ELF-1 (cell line): ENCODE results near the gene ARID1A.

Experiments used
- DNase-seq: peaks from one replicate; pipeline ENCODE4 v3.0.0-alpha.2; 2016; ENCODE audit warnings: low read depth, low spot score

ARID1A gene

DNA sequence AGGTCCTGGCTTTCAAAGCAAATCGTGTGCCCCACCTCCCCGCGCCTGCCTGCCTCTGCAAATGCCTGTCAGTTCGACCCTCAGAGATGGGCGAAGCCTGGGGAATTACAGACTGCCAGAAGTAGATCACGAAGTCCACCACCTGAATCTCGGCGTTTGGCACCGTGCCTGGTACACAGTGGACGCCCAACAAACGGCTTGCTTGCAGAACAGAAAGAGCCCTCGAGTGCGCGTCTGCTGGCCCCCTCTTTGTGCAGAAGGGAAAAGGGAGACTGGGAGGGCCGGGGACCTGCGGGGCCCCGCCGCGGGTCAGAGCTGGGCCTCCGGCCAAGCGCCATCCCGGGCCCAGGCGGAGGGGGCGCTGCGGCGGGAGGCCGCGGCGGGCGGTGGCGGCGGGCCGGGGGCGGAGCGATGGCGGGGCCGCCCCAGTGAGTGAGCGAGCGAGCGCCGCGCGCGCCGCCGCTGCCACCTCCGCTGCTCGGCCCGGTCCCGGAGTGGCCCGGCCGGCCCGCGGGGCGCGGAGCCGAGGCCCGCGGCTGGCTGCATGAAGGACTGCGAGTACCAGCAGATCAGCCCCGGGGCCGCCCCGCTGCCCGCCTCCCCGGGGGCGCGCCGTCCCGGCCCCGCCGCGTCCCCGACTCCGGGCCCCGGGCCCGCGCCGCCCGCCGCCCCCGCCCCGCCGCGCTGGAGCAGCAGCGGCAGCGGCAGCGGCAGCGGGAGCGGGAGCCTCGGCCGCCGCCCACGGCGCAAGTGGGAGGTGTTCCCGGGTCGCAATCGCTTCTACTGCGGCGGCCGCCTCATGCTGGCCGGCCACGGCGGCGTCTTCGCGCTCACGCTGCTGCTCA lies 130.7 kb downstream of the ARID1A start, which contains the start of gene ZDHHC18:
Gene ZDHHC18 (plus strand): TSS at position 428 of the 845 bp plus-strand sequence. CDS start 117 bp downstream, at position 545.
- peak; percentile 44 for DNase-seq

DNA sequence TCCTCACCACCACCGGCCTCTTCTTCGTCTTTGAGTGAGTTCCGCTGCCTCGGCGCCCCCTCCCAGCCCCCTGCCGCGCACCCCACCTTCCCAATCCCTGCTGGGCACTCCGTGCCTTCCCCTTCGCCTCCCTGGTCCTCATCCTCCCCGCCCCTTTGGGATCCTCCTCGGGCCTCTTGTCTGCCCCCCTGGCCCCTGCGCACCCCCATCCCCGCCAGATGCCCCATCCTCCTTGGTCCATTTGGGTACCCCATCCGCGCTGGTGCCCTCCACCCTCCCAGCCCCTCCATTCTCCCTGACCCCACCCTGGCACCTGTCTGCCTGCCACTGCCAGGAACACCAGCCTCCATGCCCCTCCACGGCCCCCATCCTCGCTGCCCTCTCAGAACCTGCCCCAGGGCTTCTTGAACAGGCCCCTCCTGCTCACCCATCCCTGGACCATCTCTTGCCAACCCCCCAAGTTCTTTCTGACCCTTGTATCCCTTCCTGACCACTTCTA lies 131.3 kb downstream of the ARID1A start:
- DNase-seq: no peak

DNA sequence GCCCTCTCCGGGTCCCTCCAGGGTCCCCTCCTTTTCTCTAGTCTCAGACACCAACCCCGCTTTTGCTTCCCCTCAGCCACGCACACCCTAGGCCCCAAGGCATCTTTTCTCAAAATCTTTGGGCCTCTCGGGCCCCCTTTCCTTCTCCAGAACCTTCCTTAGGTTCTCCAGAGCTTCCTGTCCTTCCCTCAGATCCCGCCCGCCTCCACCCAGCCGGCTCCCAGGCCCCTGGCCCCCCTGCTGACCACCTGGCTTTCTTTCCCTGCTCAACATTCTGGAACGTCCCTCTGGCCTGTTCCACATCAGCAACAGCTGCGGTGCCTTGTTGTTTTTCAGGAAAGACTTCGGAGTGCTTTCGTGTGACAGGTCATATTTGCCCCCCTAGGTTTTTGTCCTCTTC lies 131.8 kb downstream of the ARID1A start:
- peak; percentile 41 for DNase-seq

DNA sequence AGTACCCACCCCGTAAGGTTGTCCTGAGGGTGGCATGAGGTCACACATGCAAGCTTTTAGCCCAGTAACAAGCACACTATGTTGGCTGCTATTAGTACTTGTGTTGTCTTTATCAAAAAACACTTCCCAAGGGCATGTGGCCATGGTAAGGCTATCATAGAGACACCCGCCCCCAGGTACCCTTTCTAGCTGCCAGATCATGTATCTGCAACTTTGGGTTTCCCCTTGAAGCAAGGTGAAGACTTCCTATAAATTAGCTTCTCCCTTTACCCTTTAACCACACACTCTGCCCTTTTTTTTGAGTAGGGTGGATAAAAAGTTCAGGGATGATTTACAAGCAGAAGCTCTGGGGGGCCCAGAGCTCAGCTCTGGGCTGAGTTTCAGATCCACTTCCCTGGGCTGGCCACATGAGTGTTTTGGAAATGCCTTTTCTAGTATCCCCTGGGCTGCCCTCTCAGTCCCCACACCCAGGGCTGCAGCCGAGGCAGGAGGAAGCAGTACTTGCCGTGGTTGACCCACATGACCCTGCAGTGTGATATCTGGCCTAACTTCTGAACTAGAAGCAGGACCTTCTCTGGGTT lies 132.7 kb downstream of the ARID1A start:
- DNase-seq: no peak

DNA sequence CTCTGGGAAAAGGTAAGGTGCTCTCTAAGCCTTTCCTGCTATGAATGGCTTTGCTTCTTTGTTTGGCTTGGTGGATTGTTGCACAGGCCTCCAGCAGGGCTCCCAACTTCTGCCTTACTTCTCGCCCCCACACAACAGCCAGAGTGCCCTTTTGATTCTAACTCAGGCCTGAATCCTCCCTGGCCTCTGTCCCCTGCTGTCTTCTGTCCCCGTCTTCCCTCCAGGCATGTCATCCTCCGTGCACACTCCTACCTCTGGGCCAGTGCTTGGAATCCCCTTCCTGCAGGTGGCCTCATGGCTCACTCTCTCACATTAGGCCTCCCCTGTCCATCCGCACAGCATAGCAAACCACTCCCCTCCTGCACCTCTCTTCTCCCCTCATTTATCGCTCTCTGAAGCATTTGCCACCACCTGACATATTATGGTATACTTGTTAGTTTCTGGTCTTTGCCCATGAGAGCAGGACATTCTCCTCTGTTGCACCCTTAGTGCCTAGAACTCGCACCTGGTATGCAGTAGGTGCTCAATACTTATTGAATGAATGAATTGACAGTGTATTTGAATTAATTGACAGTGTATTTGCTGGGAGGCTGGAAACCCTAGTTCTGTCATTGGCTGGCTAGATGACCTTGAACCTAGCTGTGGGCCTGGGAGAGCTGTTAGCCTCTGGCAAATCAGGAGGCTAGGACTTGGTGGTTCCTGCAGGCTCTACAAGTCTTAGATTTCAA lies 133.5 kb downstream of the ARID1A start:
- peak; percentile 50 for DNase-seq

DNA sequence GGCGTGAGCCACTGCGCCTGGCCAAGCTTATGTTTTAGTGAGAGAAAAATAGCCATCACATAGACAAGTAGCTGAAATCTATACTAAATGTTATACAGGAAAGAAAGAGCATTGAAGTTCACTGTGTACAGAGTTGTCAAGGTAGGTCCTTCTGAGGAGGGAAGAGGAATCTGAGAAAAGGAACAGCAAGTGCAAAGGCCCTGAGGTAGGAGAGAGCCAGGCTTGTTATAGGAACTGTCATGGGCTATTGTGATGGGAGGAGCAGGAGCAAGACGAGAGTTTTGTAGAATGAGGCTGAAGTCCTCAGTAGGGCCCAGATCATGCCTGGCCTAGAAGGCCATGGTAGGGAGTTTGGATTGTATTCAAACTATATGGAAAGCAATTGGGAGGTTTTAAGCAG lies 135.2 kb downstream of the ARID1A start:
- no peak for DNase-seq
